ENCODE data around the gene ARL11. TPM values are rescaled to one million over a fixed set of nuclear protein-coding genes. Genes with fewer than 3 reads are reported as not detected.

The ARL11 gene
- total RNA-seq, 2 experiments from 2014 or later: 0.97 to 1.1 TPM

Other genes with a start within 250 kb of the ARL11 start
- 1 to 10 TPM; 3.1 to 3.2 TPM for gene CAB39L, start 184.4 kb upstream of the ARL11 start, total RNA-seq
- gene SETDB2, start 184.2 kb upstream of the ARL11 start, total RNA-seq: 10 to 100 TPM; 11.1 to 11.3 TPM
- gene PHF11, start 132.6 kb upstream of the ARL11 start, total RNA-seq: 10 to 100 TPM; 53.6 to 61.5 TPM
- 10 to 100 TPM; 13.2 to 14.6 TPM for gene RCBTB1, start 42.9 kb upstream of the ARL11 start, total RNA-seq
- gene EBPL, start 63.0 kb downstream of the ARL11 start, total RNA-seq: 10 to 100 TPM; 54.8 to 60.0 TPM
- 10 to 100 TPM; 65.9 to 67.0 TPM for gene KPNA3, start 164.2 kb downstream of the ARL11 start, total RNA-seq

All from activated naive CD8-positive, alpha-beta T cell treated with anti-CD3 and anti-CD28 coated beads for 36 hours (primary cell).